ENCODE data around the gene COG1.

COG1 gene

DNA sequence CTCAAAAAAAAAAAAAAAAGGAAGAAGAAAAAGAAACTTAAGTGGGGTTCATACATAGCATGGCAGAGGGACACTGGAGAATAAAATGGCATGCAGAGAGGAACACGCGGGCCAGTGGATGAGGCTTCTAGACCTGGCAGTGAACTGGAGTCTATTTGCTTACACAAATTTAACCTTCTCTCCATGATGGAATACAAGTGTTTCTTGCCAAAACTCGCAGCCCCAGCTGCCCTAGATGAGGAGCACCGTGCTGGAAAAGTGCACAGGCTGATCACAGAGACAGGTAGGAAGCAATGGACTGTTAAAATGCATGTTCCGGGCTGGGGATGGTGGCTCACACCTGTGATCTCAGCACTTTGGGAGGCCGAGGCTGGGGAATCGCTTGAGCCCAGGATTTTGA, 18.7 kb upstream of the COG1 start:
- DNase-seq, result no peak

GRCh38 chr17:73175962-73176565, 16.8 kb upstream of the COG1 start:
- DNase-seq, result no peak

DNA sequence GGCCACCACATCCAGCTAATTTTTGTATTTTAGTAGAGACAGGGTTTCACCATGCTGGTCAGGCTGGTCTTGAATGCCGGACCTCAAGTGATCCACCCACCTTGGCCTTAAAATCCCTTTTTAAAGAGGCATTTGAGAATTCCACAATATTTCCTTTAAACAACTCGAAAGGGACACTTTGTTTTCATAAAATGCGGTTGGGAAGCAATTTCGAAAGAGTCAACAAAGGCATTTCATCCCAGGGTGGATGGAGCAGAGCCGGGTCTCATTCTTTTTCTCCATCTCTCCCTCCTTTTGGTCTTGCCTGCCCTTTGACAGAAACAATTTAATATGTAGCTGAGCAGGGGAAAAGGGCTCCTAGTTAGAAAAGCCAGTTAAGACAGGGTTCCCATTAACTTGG, 13.5 kb upstream of the COG1 start:
- DNase-seq, result no peak

- no peak for DNase-seq
Observed at GRCh38 chr17:73179878-73180277, 13.0 kb upstream of the COG1 start.

- no peak for DNase-seq
Observed at GRCh38 chr17:73182616-73183310, 10.1 kb upstream of the COG1 start.

- DNase-seq, result peak; percentile 30
Observed at GRCh38 chr17:73184136-73184993, 8.5 kb upstream of the COG1 start.

DNA sequence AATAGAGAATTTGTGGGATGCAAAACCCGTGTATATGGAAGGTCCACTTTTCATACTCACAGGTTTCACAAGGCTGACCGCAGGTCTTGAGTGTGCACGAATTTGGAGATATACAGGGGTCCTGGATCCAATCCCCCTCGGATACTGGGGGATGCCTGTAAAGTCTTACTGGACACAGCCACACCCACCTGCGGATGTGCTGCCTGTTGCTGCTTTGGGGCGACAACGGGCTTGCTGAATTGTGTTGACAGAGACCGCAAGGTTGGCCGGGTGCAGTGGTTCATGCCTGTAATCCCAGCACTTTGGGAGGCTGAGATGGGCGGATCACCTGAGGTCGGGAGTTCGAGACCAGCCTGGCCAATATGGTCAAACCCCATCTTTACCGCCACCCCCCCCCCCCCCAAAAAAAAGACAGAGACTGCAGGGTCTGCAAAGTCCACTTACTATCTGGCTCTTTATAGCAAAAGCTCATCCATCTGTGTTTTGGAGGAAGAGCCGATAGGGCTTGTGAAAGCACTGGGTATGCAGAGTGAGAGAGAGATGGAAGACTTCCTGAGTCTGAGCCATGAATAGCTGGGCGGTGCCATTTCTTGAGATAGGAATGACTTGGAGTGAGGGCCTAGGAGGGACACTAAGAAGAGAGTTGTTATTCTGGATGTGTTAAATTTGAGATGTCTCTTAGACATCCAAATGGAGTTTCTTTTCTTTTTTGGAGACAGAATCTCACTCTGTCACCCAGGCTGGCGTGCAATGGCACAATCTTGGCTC, 6.4 kb upstream of the COG1 start:
- no peak for DNase-seq

DNA sequence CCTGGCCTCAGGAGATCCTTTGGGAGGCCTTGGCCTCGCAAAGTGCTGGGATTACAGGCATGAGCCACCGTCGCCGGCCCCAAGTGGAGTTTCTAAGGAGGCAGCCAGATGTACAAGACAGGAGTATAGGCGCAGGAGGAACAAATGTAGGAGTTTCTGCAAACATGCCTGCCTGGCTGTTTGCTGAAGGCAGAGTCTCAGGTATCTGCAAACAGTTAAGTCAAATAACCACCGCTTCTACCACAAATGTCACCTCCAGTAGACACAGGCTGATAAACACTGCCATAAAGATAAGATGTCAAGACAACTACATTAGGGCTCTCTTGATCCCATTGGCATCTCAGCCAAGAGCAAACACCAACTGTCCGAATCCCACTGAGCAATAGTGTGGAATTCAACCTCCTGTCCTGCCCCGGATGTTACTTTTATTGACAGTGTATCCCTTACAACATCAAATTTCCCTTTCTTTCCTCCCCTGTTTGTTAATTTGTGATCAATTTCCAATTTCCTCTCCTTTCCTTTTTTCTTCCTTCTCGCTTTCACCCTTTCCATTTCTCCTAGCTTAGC, 5.6 kb upstream of the COG1 start:
- no peak for DNase-seq

- DNase-seq, result peak; percentile 21
Observed at GRCh38 chr17:73188011-73188410, 4.8 kb upstream of the COG1 start.

GRCh38 chr17:73189417-73190099, 3.3 kb upstream of the COG1 start:
- DNase-seq, result peak; percentile 76

- peak; percentile 75 for DNase-seq
Observed at GRCh38 chr17:73191443-73192205, 1.2 kb upstream of the COG1 start.

DNA sequence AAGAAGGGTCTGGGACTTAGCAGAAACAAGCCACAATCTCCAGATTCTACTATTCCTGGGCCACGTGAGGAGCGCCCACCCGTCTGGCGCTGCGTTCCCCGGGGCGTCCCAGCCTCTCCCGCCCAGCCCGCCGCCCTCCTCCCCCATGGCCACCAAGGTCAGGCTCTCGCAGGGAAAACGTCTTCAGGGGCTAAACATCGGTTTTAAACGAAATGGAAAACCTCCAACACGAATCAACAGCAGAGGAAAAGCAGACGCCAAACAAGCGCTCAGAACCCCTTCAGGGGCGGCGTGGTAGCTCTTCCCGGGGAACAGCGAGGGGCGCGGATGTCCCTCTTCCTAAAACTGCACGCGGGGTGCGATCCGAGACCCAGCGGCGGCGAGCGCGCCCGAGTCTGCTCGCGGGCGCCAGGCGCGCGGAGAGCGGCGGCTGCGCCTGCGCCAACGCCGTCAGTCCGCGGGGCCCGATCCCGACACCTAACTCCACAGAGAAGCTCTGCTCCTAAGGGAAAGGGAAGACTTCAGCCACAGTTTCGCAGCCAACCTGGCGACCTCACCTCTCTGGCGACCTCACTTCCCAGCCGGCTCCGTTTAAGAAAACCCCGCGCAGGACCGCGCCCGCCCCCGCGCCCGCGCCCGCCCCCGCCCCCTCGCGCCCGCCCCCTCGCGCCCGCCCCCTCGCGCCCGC, 505 bp upstream of the COG1 start:
- DNase-seq, result peak; percentile 76

DNA sequence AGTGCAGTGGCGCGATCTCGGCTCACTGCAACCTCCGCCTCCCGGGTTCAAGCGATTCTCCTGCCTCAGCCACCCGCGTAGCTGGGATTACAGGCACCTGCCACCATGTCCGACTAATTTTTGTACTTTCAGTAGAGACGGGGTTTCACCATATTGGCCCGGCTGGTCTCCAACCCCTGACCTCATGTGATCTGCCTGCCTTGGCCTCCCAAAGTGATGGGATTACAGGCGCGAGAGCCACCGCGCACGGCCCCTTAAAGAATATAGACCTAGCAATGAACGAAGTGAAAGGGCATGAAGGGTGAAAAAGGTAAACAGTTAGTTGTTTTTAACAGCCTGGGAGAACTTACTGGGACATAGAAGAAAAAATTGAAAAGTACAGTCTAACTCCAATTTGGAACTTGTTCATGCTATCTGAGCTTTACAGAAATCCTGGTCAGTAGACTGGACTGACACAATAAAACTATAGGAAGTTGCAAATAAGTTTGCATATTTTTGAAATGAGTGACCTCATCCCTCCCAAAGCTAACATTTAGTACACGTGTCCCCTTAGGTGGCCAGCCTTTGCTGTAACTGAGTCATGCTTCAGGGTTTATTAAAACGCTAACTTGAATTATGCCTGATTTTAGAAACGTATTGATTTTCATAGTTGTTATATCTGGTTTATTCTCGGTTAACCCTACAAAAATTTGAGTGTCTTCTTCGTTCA, 1.8 kb downstream of the COG1 start:
- peak; percentile 17 for DNase-seq

DNA sequence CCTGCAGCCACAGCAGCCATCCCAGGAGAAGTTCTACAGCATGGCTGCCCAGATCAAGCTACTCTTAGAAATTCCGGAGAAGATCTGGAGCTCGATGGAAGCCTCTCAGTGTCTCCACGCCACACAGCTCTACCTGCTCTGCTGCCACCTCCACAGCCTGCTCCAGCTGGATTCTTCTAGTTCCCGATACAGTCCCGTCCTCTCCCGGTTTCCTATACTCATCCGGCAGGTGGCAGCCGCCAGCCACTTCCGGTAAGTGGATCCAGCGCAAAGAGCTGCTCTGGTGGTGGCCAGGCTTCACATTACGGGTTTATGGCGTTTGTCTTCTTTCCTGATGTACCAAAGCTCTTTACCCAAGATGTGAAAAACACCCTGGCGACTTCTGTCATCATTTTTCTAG, 3.6 kb downstream of the COG1 start:
- no peak for DNase-seq

- no peak for DNase-seq
Observed at GRCh38 chr17:73197161-73197560, 4.3 kb downstream of the COG1 start.

DNA sequence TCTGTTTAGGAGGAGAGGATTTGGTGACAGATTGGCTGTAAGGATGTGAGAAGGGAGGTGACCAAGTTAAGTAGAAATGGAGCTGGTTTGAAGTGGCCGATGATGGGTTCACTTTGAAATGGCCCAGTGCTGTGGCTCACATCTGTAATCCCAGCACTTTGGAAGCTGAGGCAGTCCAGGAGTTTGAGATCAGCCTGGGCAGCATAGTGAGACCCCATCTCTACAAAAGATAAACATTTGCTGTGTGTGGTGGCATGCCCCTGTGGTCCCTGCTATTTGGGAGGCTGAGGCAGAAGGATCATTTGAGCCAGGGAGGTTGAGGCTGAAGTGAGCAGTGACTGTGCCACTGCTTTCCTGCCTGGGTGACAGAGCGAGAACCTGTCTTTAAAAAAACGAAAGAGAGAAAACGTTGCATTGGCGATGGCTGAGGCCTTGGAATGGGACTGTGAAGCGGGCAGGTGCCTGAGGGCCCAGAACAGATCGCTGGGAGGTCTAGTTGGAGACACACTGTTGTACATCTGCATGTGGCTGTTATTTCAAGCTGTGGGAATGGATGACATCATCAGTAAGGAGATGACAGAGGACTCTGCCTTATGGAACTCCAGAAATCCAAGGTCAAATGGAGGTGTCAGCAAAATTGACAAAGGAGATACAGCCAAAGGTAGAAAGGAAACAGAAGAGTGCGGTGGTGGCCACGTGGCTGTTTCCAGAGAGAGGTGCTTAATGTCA, 5.5 kb downstream of the COG1 start:
- DNase-seq, result no peak

- no peak for DNase-seq
Observed at GRCh38 chr17:73198930-73199260, 6.0 kb downstream of the COG1 start.

- DNase-seq, result no peak
Observed at GRCh38 chr17:73199751-73200317, 7.0 kb downstream of the COG1 start.

DNA sequence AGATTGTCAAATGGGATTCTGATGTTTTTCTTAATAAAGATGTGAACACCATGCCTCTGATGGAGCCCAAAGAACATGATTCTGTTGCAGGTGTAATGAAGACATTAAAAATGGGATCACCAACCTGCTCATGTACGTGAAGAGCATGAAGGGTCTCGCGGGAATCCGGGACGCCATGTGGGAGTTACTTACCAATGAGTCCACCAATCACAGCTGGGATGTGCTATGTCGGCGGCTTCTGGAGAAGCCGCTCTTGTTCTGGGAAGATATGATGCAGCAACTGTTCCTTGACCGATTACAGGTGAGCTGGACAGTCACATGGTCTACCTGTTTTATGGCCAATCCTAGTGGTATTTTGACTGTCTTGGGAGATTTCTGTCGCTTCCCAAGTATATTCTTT, 7.6 kb downstream of the COG1 start:
- DNase-seq, result no peak

All from inflammatory macrophage treated with lipopolysaccharide for 4 hours (primary cell).